Thoracic aorta (tissue), 2 donors: ENCODE results near the gene ENTPD6. TPM values are rescaled to one million over a fixed set of nuclear protein-coding genes. Genes with fewer than 3 reads are reported as not detected.

Source experiments
- ATAC-seq: fragments of 150-250 bp; one replicate; pipeline ENCODE4 v1.8.0; 2017; ENCODE audit warnings: low read depth; ENCODE audit not compliant: insufficient number of reproducible peaks, low FRiP score
- DNase-seq: peaks from one replicate; pipeline ENCODE4 v3.0.0-alpha.2; 2020; ENCODE audit warnings: low spot score
- H3K27ac ChIP-seq, 2 donors: fragments of 200-600 bp; sonication (generic); 1 replicate in 1 of 2; 2 replicates in 1 of 2; pipeline ENCODE4 v1.5.1; 2016; ENCODE audit warnings: mild to moderate bottlenecking in 2 of 2, moderate library complexity in 2 of 2
- H3K27me3 ChIP-seq: fragments of 200-600 bp; sonication (generic); replicated peaks from 2 replicates; pipeline ENCODE4 v1.6.0; 2016; ENCODE audit warnings: mild to moderate bottlenecking; ENCODE audit not compliant: insufficient read depth
- H3K36me3 ChIP-seq: fragments of 200-600 bp; sonication (generic); one replicate; pipeline ENCODE4 v1.5.1; 2016
- H3K4me1 ChIP-seq, 2 donors: fragments of 200-600 bp; sonication (generic); 1 replicate in 1 of 2; 2 replicates in 1 of 2; pipeline versions ENCODE4 v1.5.1 to v1.6.0; 2016; ENCODE audit warnings: low read depth in 2 of 2, mild to moderate bottlenecking in 1 of 2; ENCODE audit not compliant: control insufficient read depth in 1 of 2
- H3K4me3 ChIP-seq: fragments of 200-600 bp; sonication (generic); 2 replicates; pipeline ENCODE4 v1.5.1; 2016; ENCODE audit warnings: mild to moderate bottlenecking
- H3K9me3 ChIP-seq: fragments of 200-600 bp; sonication (generic); 2 replicates; pipeline ENCODE4 v1.5.1; 2016
- total RNA-seq, 2 donors: library from RNA; depleted of rRNA; stranded (reverse); fragments of >200 nt; gene quantifications; one replicate each; pipeline versions ENCODE4 v1.1.0 to v1.2.3, GENCODE V29; 2016
- TF ChIP-seq, protein P1 (sequence below): fragments of 200-600 bp; sonication (generic); IDR thresholded peaks from one replicate; pipeline ENCODE4 v1.5.1; 2019; ENCODE audit warnings: antibody characterized with exemption

ENTPD6 gene
- total RNA-seq, 2 donors from 2014 or later, result 82.0 to 107 TPM

DNA sequence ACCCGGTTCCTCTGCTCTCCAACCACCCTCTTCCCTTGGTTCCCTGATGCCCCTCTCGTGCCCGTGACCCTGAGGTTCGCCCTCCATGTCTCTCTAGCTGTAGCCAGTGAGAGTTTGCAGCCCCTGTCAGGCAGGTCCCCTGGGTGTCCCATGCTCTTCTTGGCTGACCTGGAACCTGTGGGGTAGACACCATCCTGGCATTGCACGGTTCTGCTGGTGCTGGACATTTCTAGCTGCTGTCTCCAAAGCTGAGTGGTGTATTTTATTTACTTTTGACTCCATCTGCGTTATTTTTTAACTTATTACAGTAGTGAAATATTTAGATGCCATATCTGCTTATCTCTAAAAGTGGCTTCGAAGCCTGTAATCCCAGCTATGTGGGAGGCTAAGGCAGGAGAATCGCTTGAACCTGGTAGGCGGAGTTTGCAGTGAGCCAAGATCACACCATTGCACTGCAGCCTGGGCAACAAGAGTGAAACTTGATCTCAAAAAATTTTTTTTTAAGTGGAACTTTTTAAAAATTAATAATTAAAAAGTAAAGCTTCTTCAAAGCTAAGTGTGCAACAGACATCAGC is 12.5 kb downstream of the ENTPD6 start:
- Histone ChIP-seq H3K4me1 (peaks cover 0 to 4% of the 10 kb centered on the region in 2 donors), H3K4me3 (no peak overlapping the region), H3K9me3 (no peaks in the 10 kb centered on the region), H3K36me3 (peaks cover 7% of the 10 kb centered on the region), H3K27ac (no peak overlapping the region), H3K27me3 (no peaks in the 10 kb centered on the region)
- DNase-seq (no peak), ATAC-seq (no peak)
- TF ChIP-seq, protein P1, sequence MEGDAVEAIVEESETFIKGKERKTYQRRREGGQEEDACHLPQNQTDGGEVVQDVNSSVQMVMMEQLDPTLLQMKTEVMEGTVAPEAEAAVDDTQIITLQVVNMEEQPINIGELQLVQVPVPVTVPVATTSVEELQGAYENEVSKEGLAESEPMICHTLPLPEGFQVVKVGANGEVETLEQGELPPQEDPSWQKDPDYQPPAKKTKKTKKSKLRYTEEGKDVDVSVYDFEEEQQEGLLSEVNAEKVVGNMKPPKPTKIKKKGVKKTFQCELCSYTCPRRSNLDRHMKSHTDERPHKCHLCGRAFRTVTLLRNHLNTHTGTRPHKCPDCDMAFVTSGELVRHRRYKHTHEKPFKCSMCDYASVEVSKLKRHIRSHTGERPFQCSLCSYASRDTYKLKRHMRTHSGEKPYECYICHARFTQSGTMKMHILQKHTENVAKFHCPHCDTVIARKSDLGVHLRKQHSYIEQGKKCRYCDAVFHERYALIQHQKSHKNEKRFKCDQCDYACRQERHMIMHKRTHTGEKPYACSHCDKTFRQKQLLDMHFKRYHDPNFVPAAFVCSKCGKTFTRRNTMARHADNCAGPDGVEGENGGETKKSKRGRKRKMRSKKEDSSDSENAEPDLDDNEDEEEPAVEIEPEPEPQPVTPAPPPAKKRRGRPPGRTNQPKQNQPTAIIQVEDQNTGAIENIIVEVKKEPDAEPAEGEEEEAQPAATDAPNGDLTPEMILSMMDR, result no peak

DNA sequence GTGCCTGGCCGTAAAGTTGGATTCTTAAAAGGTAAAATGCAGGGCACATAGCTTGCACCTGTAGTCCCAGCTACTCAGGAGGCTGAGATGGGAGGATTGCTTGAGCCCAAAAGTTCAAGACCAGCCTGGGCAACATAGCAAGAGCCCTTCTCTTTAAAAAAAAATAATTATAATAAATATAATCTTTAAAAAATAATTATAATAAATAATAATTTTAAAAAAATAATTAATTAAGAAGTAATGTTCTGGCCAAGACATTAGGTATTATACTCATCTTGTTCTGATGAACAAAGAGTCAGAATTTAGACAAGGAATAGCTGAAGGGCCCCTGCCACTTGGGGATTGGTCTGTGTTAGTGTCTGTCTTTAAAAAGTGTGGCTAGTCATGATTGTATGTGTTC is 13.9 kb downstream of the ENTPD6 start:
- Histone ChIP-seq H3K9me3 (no peaks in the 10 kb centered on the region), H3K27me3 (no peaks in the 10 kb centered on the region), H3K36me3 (peaks cover 18% of the 10 kb centered on the region), H3K27ac (no peak overlapping the region), H3K4me1 (peaks cover 0 to 4% of the 10 kb centered on the region in 2 donors), H3K4me3 (no peak overlapping the region)
- ATAC-seq (no peak), DNase-seq (no peak)
- TF ChIP-seq, protein P1, result no peak

DNA sequence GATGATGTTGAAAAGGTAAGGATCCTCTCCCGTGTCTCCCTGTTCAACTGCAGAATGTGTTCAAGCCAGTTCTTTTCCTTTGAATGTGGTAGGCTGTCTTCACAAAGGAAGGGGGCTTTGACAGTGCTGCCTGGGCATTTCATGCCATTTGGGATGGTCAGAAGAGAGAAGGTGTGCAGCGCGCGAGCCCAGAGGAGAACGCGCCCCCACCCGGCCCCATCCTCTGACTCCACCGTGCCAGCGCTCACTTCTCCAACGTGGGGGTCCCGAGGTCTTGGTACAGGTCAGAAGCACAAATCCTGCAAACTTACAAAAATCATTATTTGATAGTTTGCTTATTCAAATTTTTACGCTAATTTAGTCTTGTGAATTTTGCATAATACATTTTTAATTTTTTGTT is 14.4 kb downstream of the ENTPD6 start:
- DNase-seq, result no peak
- H3K9me3 ChIP-seq, result no peaks in the 10 kb centered on the region
- H3K36me3 ChIP-seq, result peaks cover 22% of the 10 kb centered on the region
- H3K27ac ChIP-seq, result no peak overlapping the region
- no peak overlapping the region for H3K4me3 ChIP-seq
- peaks cover 0 to 4% of the 10 kb centered on the region in 2 donors for H3K4me1 ChIP-seq
- no peaks in the 10 kb centered on the region for H3K27me3 ChIP-seq
- no peak for ATAC-seq
- TF ChIP-seq, protein P1, result no peak

DNA sequence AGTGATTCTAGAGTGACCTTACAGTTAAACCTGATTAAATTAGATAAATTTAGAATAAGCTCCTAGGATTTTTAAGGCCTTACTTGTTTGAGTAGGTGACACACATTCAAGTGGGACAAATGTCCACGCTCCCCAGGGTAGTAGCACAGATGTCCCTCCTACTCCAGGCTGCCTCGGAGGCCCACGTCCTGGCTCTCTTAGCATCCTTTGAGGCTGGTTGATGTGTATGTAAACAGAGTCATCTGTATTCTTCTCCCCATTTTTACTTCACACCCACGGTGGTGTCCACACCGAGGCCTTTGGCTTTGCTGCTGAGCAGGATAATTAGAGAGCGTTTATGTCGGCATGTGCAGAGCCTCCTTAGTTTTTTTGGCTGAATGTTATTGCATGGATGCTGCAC is 15.8 kb downstream of the ENTPD6 start:
- Histone ChIP-seq H3K4me3 (no peak overlapping the region), H3K27me3 (no peaks in the 10 kb centered on the region), H3K9me3 (no peaks in the 10 kb centered on the region), H3K4me1 (no peaks in the 10 kb centered on the region), H3K36me3 (peaks cover 33% of the 10 kb centered on the region), H3K27ac (no peak overlapping the region)
- ATAC-seq (no peak), DNase-seq (no peak)
- TF ChIP-seq, protein P1, result no peak

DNA sequence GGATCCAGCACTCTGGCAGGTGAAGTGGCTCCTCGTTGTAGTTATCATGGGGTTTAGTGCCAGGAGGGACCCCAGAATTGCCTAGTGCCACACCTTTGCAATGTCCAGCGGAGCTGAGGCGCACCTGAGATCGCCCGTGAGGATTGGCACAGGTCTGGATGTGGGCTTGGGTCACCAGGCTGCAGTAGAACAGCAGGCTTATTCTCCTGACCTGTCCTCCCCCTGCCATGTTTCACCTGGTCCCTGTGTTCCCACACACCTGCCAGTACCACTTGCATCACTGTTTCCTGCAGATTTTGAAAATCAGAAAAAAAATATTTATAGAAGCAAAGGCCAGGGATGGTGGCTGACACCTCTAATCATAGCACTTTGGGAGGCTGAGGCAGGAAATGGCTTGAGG is 16.7 kb downstream of the ENTPD6 start:
- TF ChIP-seq, protein P1, result no peak

More for the DNA sequence above, 16.7 kb downstream of the ENTPD6 start:
- peaks cover 33% of the 10 kb centered on the region for H3K36me3 ChIP-seq
- DNase-seq (no peak), ATAC-seq (no peak)
- no peak overlapping the region for H3K4me3 ChIP-seq
- H3K4me1 ChIP-seq, result no peaks in the 10 kb centered on the region
- no peaks in the 10 kb centered on the region for H3K27me3 ChIP-seq
- no peak overlapping the region for H3K27ac ChIP-seq
- H3K9me3 ChIP-seq, result no peaks in the 10 kb centered on the region
